Testis (tissue), 2 donors: ENCODE measurements around the gene TRAPPC10.

ENCODE experiments used
- POLR2A ChIP-seq: fragments of 450-650 bp; IDR thresholded peaks from one replicate; pipeline ENCODE4 v1.6.1; 2017; ENCODE audit warnings: antibody characterized with exemption, mild to moderate bottlenecking, moderate library complexity
- TF ChIP-seq, protein P1 (sequence below), 3 experiments: fragments of 450-650 bp in 2 of 3; fragments of 200-600 bp in 1 of 3; sonication (generic) in 1 of 3; IDR thresholded peaks; one replicate each; pipeline ENCODE4 v1.5.1; 2016 to 2019; ENCODE audit warnings: antibody characterized with exemption in 3 of 3, mild to moderate bottlenecking in 2 of 3, moderate library complexity in 1 of 3

DNA sequence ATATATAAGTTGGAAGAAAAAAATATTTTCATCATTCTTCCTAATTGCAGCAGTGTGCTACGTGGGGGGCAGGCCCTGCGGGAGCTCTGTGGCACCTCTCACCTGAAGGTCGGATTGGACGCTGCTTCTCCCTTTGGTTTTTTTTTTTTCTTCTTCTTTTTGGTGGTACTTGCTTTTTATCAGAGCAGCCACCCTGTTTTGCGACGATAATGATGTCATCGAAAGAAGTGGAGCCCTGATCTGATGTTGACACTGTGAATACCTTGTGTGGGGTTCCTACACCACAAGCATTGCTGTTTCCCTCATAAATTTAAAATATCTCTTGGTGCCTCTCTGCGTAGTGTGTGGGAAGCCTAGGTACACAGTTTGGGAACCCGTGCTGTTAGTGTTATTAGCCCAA lies 5.5 kb downstream of the TRAPPC10 start:
- TF ChIP-seq, protein P1, sequence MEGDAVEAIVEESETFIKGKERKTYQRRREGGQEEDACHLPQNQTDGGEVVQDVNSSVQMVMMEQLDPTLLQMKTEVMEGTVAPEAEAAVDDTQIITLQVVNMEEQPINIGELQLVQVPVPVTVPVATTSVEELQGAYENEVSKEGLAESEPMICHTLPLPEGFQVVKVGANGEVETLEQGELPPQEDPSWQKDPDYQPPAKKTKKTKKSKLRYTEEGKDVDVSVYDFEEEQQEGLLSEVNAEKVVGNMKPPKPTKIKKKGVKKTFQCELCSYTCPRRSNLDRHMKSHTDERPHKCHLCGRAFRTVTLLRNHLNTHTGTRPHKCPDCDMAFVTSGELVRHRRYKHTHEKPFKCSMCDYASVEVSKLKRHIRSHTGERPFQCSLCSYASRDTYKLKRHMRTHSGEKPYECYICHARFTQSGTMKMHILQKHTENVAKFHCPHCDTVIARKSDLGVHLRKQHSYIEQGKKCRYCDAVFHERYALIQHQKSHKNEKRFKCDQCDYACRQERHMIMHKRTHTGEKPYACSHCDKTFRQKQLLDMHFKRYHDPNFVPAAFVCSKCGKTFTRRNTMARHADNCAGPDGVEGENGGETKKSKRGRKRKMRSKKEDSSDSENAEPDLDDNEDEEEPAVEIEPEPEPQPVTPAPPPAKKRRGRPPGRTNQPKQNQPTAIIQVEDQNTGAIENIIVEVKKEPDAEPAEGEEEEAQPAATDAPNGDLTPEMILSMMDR (IDR thresholded peaks at IDR 0.05), result no peak
- no peak for TF ChIP-seq POLR2A
